Esophagus muscularis mucosa (tissue), 4 donors: Measurements from ENCODE around the gene C16orf74. TPM values are rescaled to one million over a fixed set of nuclear protein-coding genes. Genes with fewer than 3 reads are reported as not detected.

ENCODE experiments used
- DNase-seq: peaks from one replicate; pipeline ENCODE4 v3.0.0-alpha.2; 2017; ENCODE audit errors: extremely low spot score
- H3K27ac ChIP-seq, 4 donors: fragments of 200-600 bp; sonication (generic); replicated peaks in 1 of 4; 1 replicate in 3 of 4; 2 replicates in 1 of 4; pipeline ENCODE4 v1.5.1; 2016 to 2019; ENCODE audit warnings: mild to moderate bottlenecking in 1 of 4
- H3K27me3 ChIP-seq, 4 donors: fragments of 200-600 bp; sonication (generic); one replicate each; pipeline versions ENCODE4 v1.5.1 to v1.6.0; 2016 to 2019
- H3K36me3 ChIP-seq, 4 donors: fragments of 200-600 bp; sonication (generic); one replicate each; pipeline ENCODE4 v1.5.1; 2016 to 2019
- H3K4me1 ChIP-seq, 4 donors: fragments of 200-600 bp; sonication (generic); one replicate each; pipeline ENCODE4 v1.5.1; 2016 to 2019
- H3K4me3 ChIP-seq, 4 donors: fragments of 200-600 bp; sonication (generic); 1 replicate in 2 of 4; 2 replicates in 2 of 4; pipeline ENCODE4 v1.5.1; 2016 to 2019; ENCODE audit warnings: mild to moderate bottlenecking in 4 of 4, moderate library complexity in 1 of 4
- H3K9me3 ChIP-seq, 4 donors: fragments of 200-600 bp; sonication (generic); 1 replicate in 3 of 4; 2 replicates in 1 of 4; pipeline ENCODE4 v1.5.1; 2016 to 2019
- EP300 ChIP-seq: sonication (generic); formaldehyde crosslinking; IDR thresholded peaks from one replicate; pipeline ENCODE4 v1.6.1; 2017; ENCODE audit warnings: antibody characterized with exemption
- POLR2A ChIP-seq: fragments of 450-650 bp; IDR thresholded peaks from one replicate; pipeline ENCODE4 v1.6.1; 2017; ENCODE audit warnings: antibody characterized with exemption, moderate library complexity, mild to moderate bottlenecking, low read depth
- POLR2AphosphoS5 ChIP-seq, 2 donors: sonication (generic); formaldehyde crosslinking; IDR thresholded peaks; one replicate each; pipeline ENCODE4 v1.6.1; 2017; ENCODE audit warnings: antibody characterized with exemption in 2 of 2
- WGBS: methylation state at CpG from one replicate; pipeline ENCODE4 v1.1.5; 2018; 5-methylcytosine and 5-hydroxymethylcytosine counted together
- intact Hi-C: fragments of 100-400 bp; cut with DNase I; formaldehyde crosslinking; loops from one replicate; pipeline ENCODE4 v1.15.1; 2023
- total RNA-seq, 4 donors: library from RNA; depleted of rRNA; stranded (reverse); fragments of >200 nt; gene quantifications; one replicate each; pipeline versions ENCODE4 v1.1.0 to v1.2.1, GENCODE V29; 2016
- TF ChIP-seq, protein P1 (sequence below), 3 experiments: fragments of 200-600 bp in 2 of 3; fragments of 450-650 bp in 1 of 3; sonication (generic) in 2 of 3; IDR thresholded peaks; one replicate each; pipeline ENCODE4 v1.5.1; 2017 to 2019; ENCODE audit warnings: antibody characterized with exemption in 3 of 3, mild to moderate bottlenecking in 2 of 3, moderate library complexity in 1 of 3

Gene C16orf74
- total RNA-seq, 4 donors from 2014 or later: 0.83 to 2.4 (median 0.83) TPM; not detected in 1

DNA sequence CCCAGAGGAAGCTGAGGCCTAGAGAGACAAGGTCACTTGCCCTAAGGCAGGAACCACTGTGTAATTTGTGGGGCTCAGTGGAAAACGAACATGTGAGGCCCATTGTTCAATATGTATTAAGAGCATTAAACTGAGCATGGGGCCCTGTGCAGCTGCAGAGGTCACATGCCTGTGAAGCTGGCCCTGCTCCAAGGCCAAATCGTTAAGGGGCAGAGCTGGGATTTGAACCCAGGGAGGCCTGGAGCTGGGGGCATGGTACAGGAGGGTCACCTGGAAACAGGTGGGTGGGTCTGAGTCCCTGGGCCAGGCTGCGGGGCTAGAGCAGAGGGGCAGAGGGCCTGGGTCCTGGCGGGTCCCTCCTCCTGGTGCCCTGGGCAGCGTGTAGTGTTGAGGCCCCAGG, 19.7 kb downstream of the C16orf74 start:
- TF ChIP-seq EP300: no peak
- no peak for TF ChIP-seq POLR2AphosphoS5 (IDR thresholded peaks at IDR 0.05)
- no peak for TF ChIP-seq POLR2A
- TF ChIP-seq, protein P1, sequence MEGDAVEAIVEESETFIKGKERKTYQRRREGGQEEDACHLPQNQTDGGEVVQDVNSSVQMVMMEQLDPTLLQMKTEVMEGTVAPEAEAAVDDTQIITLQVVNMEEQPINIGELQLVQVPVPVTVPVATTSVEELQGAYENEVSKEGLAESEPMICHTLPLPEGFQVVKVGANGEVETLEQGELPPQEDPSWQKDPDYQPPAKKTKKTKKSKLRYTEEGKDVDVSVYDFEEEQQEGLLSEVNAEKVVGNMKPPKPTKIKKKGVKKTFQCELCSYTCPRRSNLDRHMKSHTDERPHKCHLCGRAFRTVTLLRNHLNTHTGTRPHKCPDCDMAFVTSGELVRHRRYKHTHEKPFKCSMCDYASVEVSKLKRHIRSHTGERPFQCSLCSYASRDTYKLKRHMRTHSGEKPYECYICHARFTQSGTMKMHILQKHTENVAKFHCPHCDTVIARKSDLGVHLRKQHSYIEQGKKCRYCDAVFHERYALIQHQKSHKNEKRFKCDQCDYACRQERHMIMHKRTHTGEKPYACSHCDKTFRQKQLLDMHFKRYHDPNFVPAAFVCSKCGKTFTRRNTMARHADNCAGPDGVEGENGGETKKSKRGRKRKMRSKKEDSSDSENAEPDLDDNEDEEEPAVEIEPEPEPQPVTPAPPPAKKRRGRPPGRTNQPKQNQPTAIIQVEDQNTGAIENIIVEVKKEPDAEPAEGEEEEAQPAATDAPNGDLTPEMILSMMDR (IDR thresholded peaks at IDR 0.05): no peak
- 74% methylated on average over 5 of the region's 5 CpGs for WGBS
- DNase-seq: no peak
- no peaks in the 10 kb centered on the region for H3K27me3 ChIP-seq
- intact Hi-C loops: no loop called here
- H3K4me1 ChIP-seq: no peaks in the 10 kb centered on the region
- no peak overlapping the region for H3K27ac ChIP-seq
- H3K4me3 ChIP-seq: no peak overlapping the region
- no peaks in the 10 kb centered on the region for H3K36me3 ChIP-seq
- no peaks in the 10 kb centered on the region for H3K9me3 ChIP-seq

DNA sequence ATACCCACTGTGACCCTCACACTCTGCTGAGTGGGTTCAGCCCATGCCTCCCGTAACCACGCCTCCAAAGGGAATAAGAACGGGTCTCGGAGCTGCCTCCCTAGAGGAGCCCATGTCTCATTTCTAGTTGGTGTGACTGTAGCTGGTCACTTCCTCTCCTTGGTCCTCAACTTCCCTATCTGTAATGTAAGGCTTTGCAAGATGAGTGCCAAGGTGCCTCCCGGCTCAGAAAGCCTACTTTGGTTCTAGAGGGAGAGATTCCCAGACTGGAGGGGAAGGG, 20.8 kb downstream of the C16orf74 start:
- no peaks in the 10 kb centered on the region for H3K36me3 ChIP-seq
- no peak for DNase-seq
- intact Hi-C loops: no loop called here
- H3K9me3 ChIP-seq: no peaks in the 10 kb centered on the region
- no peak for TF ChIP-seq EP300
- TF ChIP-seq POLR2A: no peak
- TF ChIP-seq, protein P1 (IDR thresholded peaks at IDR 0.05): no peak
- TF ChIP-seq POLR2AphosphoS5 (IDR thresholded peaks at IDR 0.05): no peak
- 86% methylated on average over 5 of the region's 5 CpGs for WGBS
- H3K4me3 ChIP-seq: no peak overlapping the region
- no peaks in the 10 kb centered on the region for H3K27me3 ChIP-seq
- H3K4me1 ChIP-seq: no peaks in the 10 kb centered on the region
- no peak overlapping the region for H3K27ac ChIP-seq

GRCh38 chr16:85729452-85730185, 21.3 kb downstream of the C16orf74 start:
- Histone ChIP-seq H3K9me3 (no peaks in the 10 kb centered on the region), H3K4me3 (no peak overlapping the region), H3K36me3 (no peaks in the 10 kb centered on the region), H3K27me3 (no peaks in the 10 kb centered on the region), H3K27ac (no peak overlapping the region), H3K4me1 (no peaks in the 10 kb centered on the region)
- WGBS: 74% methylated on average over 16 of the region's 16 CpGs
- intact Hi-C loops: no loop called here
- TF ChIP-seq EP300: no peak
- TF ChIP-seq, protein P1 (IDR thresholded peaks at IDR 0.05): no peak
- TF ChIP-seq POLR2AphosphoS5 (IDR thresholded peaks at IDR 0.05): no peak
- TF ChIP-seq POLR2A: no peak
- no peak for DNase-seq

GRCh38 chr16:85728879-85729278, 22.0 kb downstream of the C16orf74 start:
- no peaks in the 10 kb centered on the region for H3K4me1 ChIP-seq
- intact Hi-C loops: no loop called here

More at GRCh38 chr16:85728879-85729278, 22.0 kb downstream of the C16orf74 start:
- H3K27me3 ChIP-seq: no peaks in the 10 kb centered on the region
- no peak overlapping the region for H3K27ac ChIP-seq
- no peak for DNase-seq
- no peak for TF ChIP-seq POLR2A
- TF ChIP-seq, protein P1 (IDR thresholded peaks at IDR 0.05): no peak
- TF ChIP-seq EP300: no peak
- no peak for TF ChIP-seq POLR2AphosphoS5 (IDR thresholded peaks at IDR 0.05)
- H3K9me3 ChIP-seq: no peaks in the 10 kb centered on the region
- WGBS: 92% methylated on average over 2 of the region's 7 CpGs
- H3K36me3 ChIP-seq: no peaks in the 10 kb centered on the region
- no peak overlapping the region for H3K4me3 ChIP-seq
